HG03457 (cell line): ENCODE data around the gene PTPN1.
"Not testable (repeated sequence)": the region's sequence is repeated elsewhere in the genome, so short reads cannot be mapped to it uniquely, and the experiment has no call there.

Source experiments
- ATAC-seq: cut with Tn5 transposase; IDR thresholded peaks from one replicate; pipeline ENCODE4 v1.9.1; 2021; ENCODE audit warnings: moderate number of reproducible peaks; ENCODE audit not compliant: unreplicated experiment

PTPN1 gene

GRCh38 chr20:50552979-50553378 is 42.8 kb downstream of the PTPN1 start:
- ATAC-seq, result no peak

GRCh38 chr20:50554694-50555579 is 44.8 kb downstream of the PTPN1 start:
- no peak for ATAC-seq

- no peak for ATAC-seq
These were observed 45.5 kb downstream of the PTPN1 start for GRCh38 chr20:50555662-50556061.

- no peak for ATAC-seq
These were observed 47.5 kb downstream of the PTPN1 start for GRCh38 chr20:50557549-50558134.

- ATAC-seq, result no peak
These were observed 48.3 kb downstream of the PTPN1 start for GRCh38 chr20:50558483-50558925.

GRCh38 chr20:50559149-50559548 is 49.0 kb downstream of the PTPN1 start:
- ATAC-seq, result no peak

GRCh38 chr20:50559856-50560638 is 49.9 kb downstream of the PTPN1 start:
- ATAC-seq, result no peak

- no peak for ATAC-seq
These were observed 50.7 kb downstream of the PTPN1 start for GRCh38 chr20:50560867-50561266.

GRCh38 chr20:50561379-50562078 is 51.3 kb downstream of the PTPN1 start:
- no peak for ATAC-seq

GRCh38 chr20:50562262-50562701 is 52.1 kb downstream of the PTPN1 start:
- ATAC-seq, result no peak

GRCh38 chr20:50563133-50563944 is 53.2 kb downstream of the PTPN1 start:
- no peak for ATAC-seq

GRCh38 chr20:50565383-50565782 is 55.2 kb downstream of the PTPN1 start:
- no peak for ATAC-seq

GRCh38 chr20:50565871-50566270 is 55.7 kb downstream of the PTPN1 start:
- no peak for ATAC-seq

GRCh38 chr20:50567860-50568548 is 57.8 kb downstream of the PTPN1 start:
- no peak for ATAC-seq

- ATAC-seq, result no peak
These were observed 58.4 kb downstream of the PTPN1 start for GRCh38 chr20:50568549-50568942.

GRCh38 chr20:50569487-50569863 is 59.3 kb downstream of the PTPN1 start:
- not testable (repeated sequence) for ATAC-seq

- ATAC-seq, result no peak
These were observed 60.0 kb downstream of the PTPN1 start for GRCh38 chr20:50569864-50570836.

- ATAC-seq, result no peak
These were observed 61.3 kb downstream of the PTPN1 start for GRCh38 chr20:50571466-50571865.
